ENCODE data around the gene MAN1C1. TPM values are rescaled to one million over a fixed set of nuclear protein-coding genes. Genes with fewer than 3 reads are reported as not detected.

Gene MAN1C1
- polyA plus RNA-seq, 1 of the 3 experiments (the other 2 are of a cell fraction) = 0.20 TPM

- Histone ChIP-seq H4K20me1 (ENCODE audit: insufficient read depth) (no peaks in the 10 kb centered on the region), H3K79me2 (ENCODE audit: insufficient read depth) (no peaks in the 10 kb centered on the region), H3K36me3 (replicated peaks in 1 of 2; ENCODE audit: control insufficient read depth in 1 of 2, insufficient read depth in 2 of 2, low read length in 1 of 2) (no peaks in the 10 kb centered on the region), H3K9ac (no peak overlapping the region), H3K9me3 (no peaks in the 10 kb centered on the region), H2AFZ (ENCODE audit: low read depth) (no peak overlapping the region), H3F3A (replicated peaks; ENCODE audit: insufficient read depth) (peaks cover 2% of the 10 kb centered on the region), H3K27me3 (ENCODE audit: insufficient read depth) (no peaks in the 10 kb centered on the region), H3K4me1 (ENCODE audit: control insufficient read depth in 1 of 2, insufficient read depth in 2 of 2, low read depth in 1 of 2, low read length in 1 of 2) (peaks cover 9 to 10% of the 10 kb centered on the region in 2 experiments; a peak in 3 of 4 replicates), H3K27ac (ENCODE audit: low read depth in 2 of 2, low read length in 1 of 2) (no peak overlapping the region), H3K4me3 (ENCODE audit: low read depth in 2 of 2, low read length in 1 of 2) (no peak overlapping the region), H3K9me2 (no peaks in the 10 kb centered on the region), H3K4me2 (no peak overlapping the region)
- CTCF ChIA-PET = interaction anchor here (0.8 to 3.0 kb wide), 15 partner anchors 8 to 198 kb away, joined by 3 to 50 read pairs (median 5); no protein-coding TSS in a partner anchor
- POLR2A ChIA-PET = no interaction called here
- 46% methylated on average over 5 of the region's 9 CpGs for WGBS (ENCODE audit: low lambda C conversion rate)
- DNase-seq = no peak
- TF ChIP-seq SIN3A (IDR thresholded peaks at IDR 0.05; ENCODE audit: borderline replicate concordance, low read depth, low read length) (no peak), ZBTB33 (IDR thresholded peaks at IDR 0.05; ENCODE audit: borderline replicate concordance, low read depth) (no peak), FOSL2 (IDR thresholded peaks at IDR 0.05; ENCODE audit: borderline replicate concordance, low read depth) (no peak), FOXM1 (IDR thresholded peaks at IDR 0.05; ENCODE audit: low read depth) (no peak), REST (IDR thresholded peaks at IDR 0.05; ENCODE audit: low read depth, low read length) (no peak), JUND (IDR thresholded peaks at IDR 0.05) (no peak), POLR2AphosphoS5 (IDR thresholded peaks at IDR 0.05; ENCODE audit: low read depth, low read length) (no peak), NRF1 (IDR thresholded peaks at IDR 0.05; ENCODE audit: low read depth, low read length) (no peak), FOXJ3 (CRISPR knock-in tag; IDR thresholded peaks at IDR 0.05) (no peak), USF1 (IDR thresholded peaks at IDR 0.05; ENCODE audit: borderline replicate concordance, low read depth) (no peak), MEF2A (IDR thresholded peaks at IDR 0.05; ENCODE audit: borderline replicate concordance, low read depth) (no peak)
Observed at GRCh38 chr1:25573591-25573930, 43.0 kb upstream of the MAN1C1 start.

GRCh38 chr1:25573961-25574360 lies 42.6 kb upstream of the MAN1C1 start:
- WGBS (ENCODE audit: low lambda C conversion rate) = 77% methylated on average over 8 of the region's 8 CpGs
- TF ChIP-seq JUND (IDR thresholded peaks at IDR 0.05) (no peak), EP300 (IDR thresholded peaks at IDR 0.05; ENCODE audit: borderline replicate concordance in 1 of 2, low read depth in 1 of 2, low read length in 1 of 2) (no peak)

More at GRCh38 chr1:25573961-25574360, 42.6 kb upstream of the MAN1C1 start:
- Histone ChIP-seq H3K79me2 (ENCODE audit: insufficient read depth) (no peaks in the 10 kb centered on the region), H3K9me3 (no peaks in the 10 kb centered on the region), H2AFZ (ENCODE audit: low read depth) (no peak overlapping the region), H3K27ac (ENCODE audit: low read depth in 2 of 2, low read length in 1 of 2) (no peak overlapping the region), H3F3A (replicated peaks; ENCODE audit: insufficient read depth) (no peaks in the 10 kb centered on the region), H3K4me3 (ENCODE audit: low read depth in 2 of 2, low read length in 1 of 2) (no peak overlapping the region), H3K4me1 (ENCODE audit: control insufficient read depth in 1 of 2, insufficient read depth in 2 of 2, low read depth in 1 of 2, low read length in 1 of 2) (peaks cover 6 to 10% of the 10 kb centered on the region in 2 experiments; a peak in 3 of 4 replicates), H3K4me2 (no peak overlapping the region), H3K27me3 (ENCODE audit: insufficient read depth) (no peaks in the 10 kb centered on the region), H3K9me2 (no peaks in the 10 kb centered on the region), H4K20me1 (ENCODE audit: insufficient read depth) (no peaks in the 10 kb centered on the region), H3K9ac (no peak overlapping the region), H3K36me3 (replicated peaks in 1 of 2; ENCODE audit: control insufficient read depth in 1 of 2, insufficient read depth in 2 of 2, low read length in 1 of 2) (no peaks in the 10 kb centered on the region)
- no peak for DNase-seq
- ChIA-PET POLR2A (no interaction called here), CTCF (interaction anchor here (0.9 to 3.0 kb wide), 7 partner anchors 13 to 99 kb away, joined by 3 to 50 read pairs (median 8); no protein-coding TSS in a partner anchor)
